Right lobe of liver (tissue), 4 donors: Measurements from ENCODE around the gene EXD3.

ENCODE experiments used
- CTCF ChIP-seq, 4 donors: fragments of 200-600 bp in 3 of 4; fragments of 450-650 bp in 1 of 4; IDR thresholded peaks; one replicate each; pipeline versions ENCODE4 v1.5.1 to v1.8.0; 2016 to 2022; ENCODE audit warnings: antibody characterized with exemption in 4 of 4, mild to moderate bottlenecking in 2 of 4
- POLR2A ChIP-seq: fragments of 450-650 bp; IDR thresholded peaks from one replicate; pipeline ENCODE4 v1.6.1; 2017; ENCODE audit warnings: antibody characterized with exemption, mild to moderate bottlenecking
- donor health status: DM: no; HTN: no; CAD: no.
- donor health status: DM: no; HTN: no; CAD: no.
- donor health status: DM: no; HTN: yes; CAD: no.

- no peak for TF ChIP-seq CTCF (IDR thresholded peaks at IDR 0.05)
- no peak for TF ChIP-seq POLR2A
Measured at GRCh38 chr9:137276473-137277328, 146.3 kb downstream of the EXD3 start.
